Prostate gland (tissue), 2 donors: ENCODE data around the gene KMT2C. TPM values are rescaled to one million over a fixed set of nuclear protein-coding genes. Genes with fewer than 3 reads are reported as not detected.

Source experiments
- DNase-seq: peaks from one replicate; pipeline ENCODE4 v3.0.0-alpha.2; 2019; ENCODE audit warnings: low spot score
- H3K27ac ChIP-seq, 2 donors: fragments of 200-600 bp; sonication (generic); 2 replicates each; pipeline ENCODE4 v1.5.1; 2017 to 2019
- H3K27me3 ChIP-seq: fragments of 200-600 bp; sonication (generic); replicated peaks from 2 replicates; pipeline ENCODE4 v1.5.1; 2019; ENCODE audit not compliant: insufficient read depth
- H3K36me3 ChIP-seq, 2 donors: fragments of 200-600 bp; sonication (generic); 1 replicate in 1 of 2; 2 replicates in 1 of 2; pipeline versions ENCODE4 v1.5.1 to v1.8.1; 2017 to 2019
- H3K4me1 ChIP-seq: fragments of 200-600 bp; sonication (generic); replicated peaks from 2 replicates; pipeline ENCODE4 v1.5.1; 2019
- H3K4me3 ChIP-seq, 2 donors: fragments of 200-600 bp; sonication (generic); 2 replicates each; pipeline ENCODE4 v1.5.1; 2017 to 2019
- H3K9me3 ChIP-seq: fragments of 200-600 bp; sonication (generic); 2 replicates; pipeline ENCODE4 v1.5.1; 2017
- CTCF ChIP-seq, 4 experiments: fragments of 200-600 bp in 2 of 4; fragments of 450-650 bp in 2 of 4; sonication (generic) in 2 of 4; IDR thresholded peaks; 1 replicate in 3 of 4; 2 replicates in 1 of 4; pipeline ENCODE4 v1.5.1; 2016 to 2019; ENCODE audit warnings: antibody characterized with exemption in 4 of 4, mild to moderate bottlenecking in 2 of 4, moderate library complexity in 2 of 4
- POLR2A ChIP-seq: fragments of 450-650 bp; IDR thresholded peaks from one replicate; pipeline ENCODE4 v1.6.1; 2016; ENCODE audit warnings: antibody characterized with exemption, mild to moderate bottlenecking
- POLR2AphosphoS5 ChIP-seq: sonication (generic); formaldehyde crosslinking; IDR thresholded peaks from one replicate; pipeline ENCODE4 v1.6.1; 2017; ENCODE audit warnings: antibody characterized with exemption
- WGBS: methylation state at CpG from one replicate; pipeline ENCODE4 v1.1.5; 2018; 5-methylcytosine and 5-hydroxymethylcytosine counted together
- intact Hi-C: fragments of 100-400 bp; cut with DNase I; formaldehyde crosslinking; loops from one replicate; pipeline ENCODE4 v1.14.2; 2022
- total RNA-seq, 2 donors: library from RNA; depleted of rRNA; stranded (reverse); fragments of >200 nt; gene quantifications; one replicate each; pipeline ENCODE4 v1.1.0, GENCODE V29; 2016

KMT2C gene
- total RNA-seq, 2 donors from 2014 or later = 70.8 to 118 TPM

- H3K9me3 ChIP-seq = no peaks in the 10 kb centered on the region
- 66% methylated on average over 3 of the region's 3 CpGs for WGBS
- DNase-seq = no peak
These were observed 233.7 kb downstream of the KMT2C start for GRCh38 chr7:152202056-152202455.

GRCh38 chr7:152200395-152200794, 235.4 kb downstream of the KMT2C start:
- no peaks in the 10 kb centered on the region for H3K9me3 ChIP-seq
- H3K4me3 ChIP-seq = no peak overlapping the region
- H3K4me1 ChIP-seq = no peaks in the 10 kb centered on the region
- 91% methylated on average over 6 of the region's 6 CpGs for WGBS
- TF ChIP-seq CTCF (IDR thresholded peaks at IDR 0.05) = no peak
- no peak for TF ChIP-seq POLR2A
- no peak for TF ChIP-seq POLR2AphosphoS5
- intact Hi-C loops = no loop called here
- no peak overlapping the region for H3K27ac ChIP-seq
- H3K27me3 ChIP-seq = no peaks in the 10 kb centered on the region
- DNase-seq = no peak
- no peaks in the 10 kb centered on the region for H3K36me3 ChIP-seq

More at GRCh38 chr7:152202056-152202455, 233.7 kb downstream of the KMT2C start:
- no peaks in the 10 kb centered on the region for H3K36me3 ChIP-seq
- no peak overlapping the region for H3K4me3 ChIP-seq
- H3K27ac ChIP-seq = no peak overlapping the region
- H3K27me3 ChIP-seq = no peaks in the 10 kb centered on the region
- H3K4me1 ChIP-seq = no peaks in the 10 kb centered on the region
- intact Hi-C loops = no loop called here
- no peak for TF ChIP-seq POLR2A
- TF ChIP-seq CTCF (IDR thresholded peaks at IDR 0.05) = no peak
- no peak for TF ChIP-seq POLR2AphosphoS5

- intact Hi-C loops = no loop called here
- no peak overlapping the region for H3K27ac ChIP-seq
- over 99% methylated on average over 4 of the region's 4 CpGs for WGBS
- H3K9me3 ChIP-seq = no peaks in the 10 kb centered on the region
- H3K36me3 ChIP-seq = peaks cover 0 to 10% of the 10 kb centered on the region in 2 donors
- no peak for TF ChIP-seq POLR2AphosphoS5
- no peak for TF ChIP-seq CTCF (IDR thresholded peaks at IDR 0.05)
- TF ChIP-seq POLR2A = no peak
- H3K4me1 ChIP-seq = no peaks in the 10 kb centered on the region
- H3K27me3 ChIP-seq = no peaks in the 10 kb centered on the region
- H3K4me3 ChIP-seq = no peak overlapping the region
- DNase-seq = no peak
These were observed 239.4 kb downstream of the KMT2C start for GRCh38 chr7:152196391-152196790.

- 93% methylated on average over 4 of the region's 4 CpGs for WGBS
- Histone ChIP-seq H3K27me3 (no peaks in the 10 kb centered on the region), H3K4me1 (no peaks in the 10 kb centered on the region), H3K4me3 (no peak overlapping the region), H3K36me3 (peaks cover 0 to 10% of the 10 kb centered on the region in 2 donors), H3K27ac (no peak overlapping the region), H3K9me3 (no peaks in the 10 kb centered on the region)
- TF ChIP-seq CTCF (IDR thresholded peaks at IDR 0.05) (no peak), POLR2A (no peak), POLR2AphosphoS5 (no peak)
- DNase-seq = no peak
- intact Hi-C loops = no loop called here
These were observed 241.9 kb downstream of the KMT2C start for GRCh38 chr7:152193880-152194279.

GRCh38 chr7:152189061-152189460, 246.7 kb downstream of the KMT2C start:
- no peak overlapping the region for H3K27ac ChIP-seq
- H3K4me1 ChIP-seq = no peaks in the 10 kb centered on the region
- H3K36me3 ChIP-seq = peaks cover 0 to 10% of the 10 kb centered on the region in 2 donors
- no peak overlapping the region for H3K4me3 ChIP-seq
- whole genome bisulfite sequencing = 77% methylated on average over 2 of the region's 2 CpGs
- H3K9me3 ChIP-seq = no peaks in the 10 kb centered on the region
- TF ChIP-seq POLR2AphosphoS5 = no peak
- TF ChIP-seq CTCF (IDR thresholded peaks at IDR 0.05) = no peak
- no peak for TF ChIP-seq POLR2A
- no peaks in the 10 kb centered on the region for H3K27me3 ChIP-seq
- DNase-seq = no peak
- intact Hi-C loops = no loop called here
